ENCODE results near the gene LANCL2. TPM values are rescaled to one million over a fixed set of nuclear protein-coding genes. Genes with fewer than 3 reads are reported as not detected.

The LANCL2 gene, protein sequence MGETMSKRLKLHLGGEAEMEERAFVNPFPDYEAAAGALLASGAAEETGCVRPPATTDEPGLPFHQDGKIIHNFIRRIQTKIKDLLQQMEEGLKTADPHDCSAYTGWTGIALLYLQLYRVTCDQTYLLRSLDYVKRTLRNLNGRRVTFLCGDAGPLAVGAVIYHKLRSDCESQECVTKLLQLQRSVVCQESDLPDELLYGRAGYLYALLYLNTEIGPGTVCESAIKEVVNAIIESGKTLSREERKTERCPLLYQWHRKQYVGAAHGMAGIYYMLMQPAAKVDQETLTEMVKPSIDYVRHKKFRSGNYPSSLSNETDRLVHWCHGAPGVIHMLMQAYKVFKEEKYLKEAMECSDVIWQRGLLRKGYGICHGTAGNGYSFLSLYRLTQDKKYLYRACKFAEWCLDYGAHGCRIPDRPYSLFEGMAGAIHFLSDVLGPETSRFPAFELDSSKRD
- total RNA-seq (2014; rRNA removed), result 22.8 and 23.9 TPM in 2 replicates
- 37.8 TPM for polyA plus RNA-seq (2012)

DNA sequence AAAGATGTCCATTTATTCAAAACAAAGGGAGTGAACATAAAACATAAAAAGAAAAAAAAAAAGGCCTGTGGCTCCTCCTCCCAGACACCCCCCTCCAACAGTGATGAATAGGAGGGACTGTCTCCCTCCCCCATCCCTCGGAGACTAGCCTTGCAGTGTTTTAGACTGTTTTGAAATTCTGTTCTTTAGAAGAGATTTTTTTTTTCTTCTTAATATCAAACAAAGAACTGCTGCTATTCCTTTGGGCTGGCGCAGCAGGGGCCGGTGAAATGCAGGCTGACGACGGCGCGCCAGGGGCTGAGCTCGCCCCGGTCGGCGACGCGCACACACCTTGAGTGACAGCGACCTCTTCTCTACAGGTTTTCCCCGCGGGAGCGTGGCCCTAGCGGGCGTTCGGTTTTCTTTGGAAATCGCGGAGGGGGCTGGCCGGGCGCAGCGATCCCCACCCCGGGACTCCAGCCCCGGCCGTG is at the start of gene LANCL2:
Gene LANCL2, plus strand, starts transcription at position 133 of the 470 bp plus-strand sequence. CDS start 689 bp downstream, outside the sequence.
- DNase-seq (ENCODE audit: low read depth), result peak; percentile 64

DNA sequence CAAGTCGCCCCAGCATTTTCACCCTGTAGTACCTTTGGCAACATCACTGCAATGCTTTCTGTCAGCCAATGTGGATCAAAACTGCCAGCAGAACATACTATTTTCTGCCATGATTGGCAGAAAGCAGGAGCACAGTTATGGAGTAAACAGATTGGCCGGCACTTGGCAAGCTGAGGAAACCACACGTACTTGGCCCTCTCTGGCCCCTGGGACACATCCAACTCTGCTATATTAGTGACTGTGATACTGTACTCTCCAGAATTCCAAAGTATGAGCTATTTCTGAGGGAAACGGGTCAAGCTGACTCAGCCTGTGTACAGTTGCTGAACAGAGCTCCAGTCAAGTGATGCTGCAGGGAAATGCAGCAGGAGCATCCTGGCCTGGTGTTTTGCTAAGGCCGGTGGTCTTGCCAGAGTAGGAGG is 39.8 kb upstream of the LANCL2 start:
- DNase-seq (ENCODE audit: low read depth), result peak; percentile 98

GRCh38 chr7:55326081-55326835 is 38.9 kb upstream of the LANCL2 start:
- DNase-seq (ENCODE audit: low read depth), result no peak

DNA sequence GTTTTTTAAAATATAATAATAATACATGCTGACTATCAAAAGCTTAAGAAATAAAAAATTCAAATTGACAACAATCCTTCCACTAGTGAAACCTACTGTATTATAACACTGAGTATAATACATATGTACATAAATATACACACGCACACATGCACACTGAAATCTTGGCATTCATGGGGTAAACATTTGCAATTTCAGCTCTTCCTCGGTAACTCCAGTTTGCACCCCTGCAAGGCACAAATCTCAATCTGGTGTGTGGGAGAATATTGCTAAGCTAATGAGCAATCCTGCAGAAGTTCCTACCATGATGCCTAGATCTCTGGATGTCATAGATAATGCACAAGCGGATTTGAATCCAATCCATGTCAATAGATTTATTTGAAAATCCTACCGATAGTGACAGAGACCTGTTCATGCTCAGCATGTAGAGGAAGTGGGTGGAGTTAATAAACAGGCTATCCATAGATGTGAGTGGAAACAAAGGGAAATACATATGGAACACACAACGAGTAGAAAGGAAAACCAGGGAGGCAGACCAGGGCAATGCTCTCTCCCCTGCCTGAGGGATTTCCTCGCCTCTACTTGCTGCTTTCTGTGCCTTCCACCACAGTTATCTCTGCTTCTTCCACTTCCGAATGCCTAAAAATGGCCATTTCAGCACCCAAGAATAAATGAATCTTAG is 38.1 kb upstream of the LANCL2 start:
- no peak for DNase-seq (ENCODE audit: low read depth)

DNA sequence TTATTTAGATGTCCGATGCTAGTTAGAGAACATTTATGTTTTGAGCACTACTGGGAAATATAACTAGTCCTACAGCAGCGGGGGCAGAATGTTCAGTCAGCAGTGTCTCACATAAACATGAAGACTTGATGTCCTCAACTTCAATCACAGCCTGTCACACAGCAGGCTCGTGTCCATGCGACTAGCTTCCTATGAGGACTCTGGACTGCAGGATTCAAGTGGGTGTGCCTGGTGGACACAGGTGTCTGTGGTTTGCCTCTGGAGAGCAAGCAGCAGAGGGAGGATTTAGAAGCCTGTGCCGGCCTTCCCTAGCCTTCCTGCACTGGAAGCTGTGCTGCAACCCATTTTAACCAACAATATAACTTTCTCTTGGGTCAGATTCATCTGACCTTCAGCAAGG is 30.0 kb upstream of the LANCL2 start:
- no peak for DNase-seq (ENCODE audit: low read depth)

DNA sequence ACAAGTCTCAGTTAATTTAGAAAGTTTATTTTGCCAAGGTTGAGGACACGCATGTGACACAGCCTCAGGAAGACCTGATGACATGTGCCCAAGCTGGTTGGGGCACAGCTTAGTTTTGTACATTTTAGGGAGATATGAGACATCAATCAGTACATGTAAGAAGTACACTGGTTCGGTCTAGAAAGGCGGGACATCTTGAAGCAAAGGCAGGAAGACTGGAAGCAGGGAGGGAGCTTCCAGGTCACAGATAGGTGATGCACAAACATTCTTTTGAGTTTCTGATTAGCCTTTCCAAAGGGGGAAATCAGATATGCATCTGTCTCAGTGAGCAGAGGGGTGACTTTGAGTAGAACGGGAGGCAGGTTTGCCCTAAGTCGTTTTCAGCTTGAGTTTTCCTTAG is 29.4 kb upstream of the LANCL2 start:
- no peak for DNase-seq (ENCODE audit: low read depth)

DNA sequence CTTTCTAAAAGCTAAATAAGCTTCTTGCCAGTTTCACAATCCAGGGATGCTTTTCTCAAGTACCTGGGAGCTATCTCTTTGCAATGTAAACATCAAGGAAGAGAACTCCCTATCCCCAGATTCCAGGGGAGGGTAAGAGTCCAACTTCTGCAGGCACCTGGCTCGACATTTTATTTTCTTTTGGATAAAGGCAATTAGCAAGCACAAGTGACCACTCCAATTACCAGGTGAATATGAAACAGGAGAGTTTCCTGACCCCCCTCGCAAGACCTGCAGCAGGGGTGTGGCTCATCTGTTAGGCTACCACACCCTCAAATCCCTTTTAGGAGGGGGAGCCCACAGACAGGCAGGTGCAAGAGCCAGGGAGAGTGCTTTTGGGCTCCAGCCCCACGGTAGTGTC is 28.6 kb upstream of the LANCL2 start:
- no peak for DNase-seq (ENCODE audit: low read depth)

GRCh38 chr7:55339033-55340000 is 25.8 kb upstream of the LANCL2 start:
- DNase-seq (ENCODE audit: low read depth), result no peak

GRCh38 chr7:55342216-55342871 is 22.8 kb upstream of the LANCL2 start:
- no peak for DNase-seq (ENCODE audit: low read depth)

- DNase-seq (ENCODE audit: low read depth), result no peak
Observed at GRCh38 chr7:55343002-55343781, 21.9 kb upstream of the LANCL2 start.

GRCh38 chr7:55343860-55344606 is 21.1 kb upstream of the LANCL2 start:
- no peak for DNase-seq (ENCODE audit: low read depth)

DNA sequence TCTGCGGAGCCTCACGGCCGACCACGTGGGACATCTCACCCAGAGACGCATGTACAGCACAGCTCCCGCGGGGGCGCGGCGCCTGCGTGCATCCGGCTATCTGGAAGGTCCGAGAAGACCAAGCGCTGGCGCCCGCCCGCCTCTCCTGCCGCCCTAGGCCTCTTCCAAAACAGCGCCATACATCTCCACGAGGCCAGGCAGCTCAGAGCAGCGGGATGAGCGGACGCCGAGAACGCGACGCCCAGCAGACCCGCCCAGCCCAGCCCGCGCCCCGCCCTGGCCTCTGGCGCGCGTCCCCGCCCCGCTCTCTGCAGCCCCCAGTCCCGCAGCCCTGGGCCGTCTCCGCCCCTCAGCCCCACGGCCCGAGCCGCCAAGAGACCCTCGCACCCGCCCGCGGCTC is 20.3 kb upstream of the LANCL2 start:
- no peak for DNase-seq (ENCODE audit: low read depth)

GRCh38 chr7:55345292-55345691 is 19.8 kb upstream of the LANCL2 start:
- DNase-seq (ENCODE audit: low read depth), result no peak

DNA sequence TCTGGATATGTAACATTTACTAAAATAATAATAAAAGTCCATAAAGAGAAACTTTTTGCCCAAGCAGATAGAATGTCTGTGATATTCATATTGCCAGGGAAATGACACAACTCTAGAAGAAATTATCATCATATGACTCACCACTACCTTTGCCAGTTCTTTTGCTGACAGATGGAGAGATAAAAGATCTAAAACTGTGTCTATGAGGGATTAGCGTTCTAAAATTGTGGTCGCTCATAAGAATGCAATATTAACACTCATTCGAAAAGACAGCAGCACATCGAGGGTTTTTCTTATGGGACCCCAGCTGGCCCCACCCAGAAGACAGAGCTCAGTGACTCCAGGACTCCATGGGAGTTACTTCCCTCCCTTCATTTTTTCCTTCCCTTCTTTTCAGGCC is 16.6 kb upstream of the LANCL2 start:
- DNase-seq (ENCODE audit: low read depth), result peak; percentile 89

GRCh38 chr7:55349121-55349520 is 16.0 kb upstream of the LANCL2 start:
- DNase-seq (ENCODE audit: low read depth), result peak; percentile 60

DNA sequence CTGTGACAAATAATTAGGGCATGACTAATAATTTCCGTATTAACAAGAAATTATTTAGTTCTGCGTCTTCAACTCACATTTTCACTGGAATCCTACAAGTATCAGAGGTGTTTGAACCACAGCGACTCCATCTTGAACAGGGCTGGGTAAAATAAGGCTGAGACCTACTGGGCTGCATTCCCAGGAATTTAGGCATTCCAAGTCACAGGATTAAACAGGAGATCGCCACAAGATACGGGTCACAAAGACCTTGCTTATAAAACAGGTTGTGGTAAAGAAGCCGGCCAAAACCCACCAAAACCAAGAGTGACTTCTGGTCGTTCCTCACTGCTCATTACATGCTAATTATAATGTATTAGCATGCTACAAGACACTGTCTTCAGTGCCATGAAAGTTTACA is 14.9 kb upstream of the LANCL2 start:
- DNase-seq (ENCODE audit: low read depth), result no peak

DNA sequence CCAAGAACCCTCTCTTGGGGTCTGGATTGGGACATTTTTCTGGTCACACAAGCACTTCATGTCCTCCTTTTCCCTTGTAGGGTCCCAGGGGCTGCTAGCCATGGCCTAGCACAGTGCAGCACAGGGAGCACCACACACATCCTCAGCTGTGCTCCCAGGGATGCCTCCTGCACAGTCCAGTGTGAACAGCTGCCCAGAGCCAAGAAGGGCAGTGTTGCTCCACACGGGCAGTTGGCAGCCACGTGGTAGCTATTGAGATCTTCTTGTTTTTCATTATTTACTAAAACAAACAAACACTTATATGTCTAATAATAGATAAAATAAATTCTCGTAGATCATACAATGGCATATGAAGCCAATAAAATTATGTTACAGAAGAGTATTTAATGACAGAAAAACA is 13.9 kb upstream of the LANCL2 start:
- DNase-seq (ENCODE audit: low read depth), result peak; percentile 83

GRCh38 chr7:55352947-55353273 is 12.2 kb upstream of the LANCL2 start:
- peak; percentile 30 for DNase-seq (ENCODE audit: low read depth)

DNA sequence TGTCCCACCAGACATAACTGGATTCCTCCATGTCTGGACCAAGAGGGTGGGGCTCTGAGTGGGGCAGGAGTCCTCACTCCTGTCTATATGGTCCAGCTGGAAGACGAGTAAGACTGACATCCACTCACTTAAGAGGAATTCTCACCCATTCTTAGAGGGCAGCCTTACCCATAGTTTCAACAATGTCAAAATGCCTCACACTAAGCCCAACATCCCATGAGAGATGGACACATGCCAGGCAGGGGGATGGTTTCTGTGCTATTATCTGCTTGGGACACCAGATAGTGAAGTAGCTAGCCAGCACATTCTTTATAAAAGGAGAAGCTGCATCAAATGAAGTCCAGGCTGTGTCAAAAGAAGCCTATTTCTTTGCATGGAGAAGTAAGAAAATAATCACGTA is 4.7 kb upstream of the LANCL2 start:
- DNase-seq (ENCODE audit: low read depth), result peak; percentile 47
